DND-41 (cell line): ENCODE results near the gene LSM7.
A peak's percentile ranks its signal among the peaks of the same experiment; 100 is the strongest.

ENCODE experiments used
- ATAC-seq: fragments of 200-7000 bp; cut with Tn5 transposase; 3 replicates; pipeline ENCODE4 v1.9.1; 2021; ENCODE audit warnings: low read depth; ENCODE audit not compliant: insufficient read depth
- DNase-seq: peaks from one replicate; pipeline ENCODE4 v3.0.0-alpha.2; 2020
- H2AFZ ChIP-seq: 2 replicates; pipeline ENCODE4 v1.6.0; 2012; ENCODE audit warnings: low read depth, low read length
- H3K27ac ChIP-seq: 2 replicates; pipeline ENCODE4 v1.5.1; 2012; ENCODE audit warnings: low read length, inconsistent platforms
- H3K27me3 ChIP-seq: fragments of 200-600 bp; sonication (generic); 2 replicates; pipeline ENCODE4 v1.6.0; 2012; ENCODE audit warnings: low read length, mild to moderate bottlenecking, inconsistent platforms; ENCODE audit not compliant: insufficient read depth, poor library complexity
- H3K36me3 ChIP-seq: 2 replicates; pipeline ENCODE4 v1.5.1; 2012; ENCODE audit warnings: low read length, inconsistent platforms; ENCODE audit not compliant: insufficient read depth
- H3K4me1 ChIP-seq: 2 replicates; pipeline ENCODE4 v1.5.1; 2012; ENCODE audit warnings: mild to moderate bottlenecking, low read length; ENCODE audit not compliant: insufficient read depth
- H3K4me2 ChIP-seq: 2 replicates; pipeline ENCODE4 v1.6.0; 2012; ENCODE audit warnings: mild to moderate bottlenecking, moderate library complexity, low read length, inconsistent platforms; ENCODE audit not compliant: insufficient read depth
- H3K4me3 ChIP-seq, 2 experiments: fragments of 200-600 bp in 1 of 2; shearing (Covaris generic) in 1 of 2; 2 replicates each; pipeline ENCODE4 v1.5.1; 2012 to 2016; ENCODE audit warnings: inconsistent platforms in 2 of 2, low read length in 2 of 2, mild to moderate bottlenecking in 2 of 2, low read depth in 1 of 2, moderate library complexity in 1 of 2
- H3K79me2 ChIP-seq: 2 replicates; pipeline ENCODE4 v1.6.0; 2012; ENCODE audit warnings: low read length, inconsistent platforms; ENCODE audit not compliant: insufficient read depth
- H3K9ac ChIP-seq: 2 replicates; pipeline ENCODE4 v1.6.0; 2012; ENCODE audit warnings: low read depth, mild to moderate bottlenecking, inconsistent platforms, low read length, moderate library complexity
- H3K9me3 ChIP-seq: 2 replicates; pipeline ENCODE4 v1.5.1; 2012; ENCODE audit warnings: low read length, moderate library complexity, mild to moderate bottlenecking, inconsistent platforms; ENCODE audit not compliant: insufficient read depth, severe bottlenecking
- H4K20me1 ChIP-seq: 2 replicates; pipeline ENCODE4 v1.6.0; 2012; ENCODE audit warnings: low read length; ENCODE audit not compliant: insufficient read depth
- EZH2 ChIP-seq: IDR thresholded peaks from 3 replicates; pipeline ENCODE4 v1.6.1; 2012; ENCODE audit warnings: borderline replicate concordance, low read depth, mild to moderate bottlenecking, moderate library complexity, low read length, inconsistent platforms; ENCODE audit not compliant: severe bottlenecking
- TF ChIP-seq, protein P1 (sequence below): IDR thresholded peaks from 2 replicates; pipeline ENCODE4 v1.5.1; 2012; ENCODE audit warnings: borderline replicate concordance, low read length, moderate library complexity, mild to moderate bottlenecking; ENCODE audit not compliant: poor library complexity, severe bottlenecking; ENCODE audit errors: extremely low read depth

The LSM7 gene

DNA sequence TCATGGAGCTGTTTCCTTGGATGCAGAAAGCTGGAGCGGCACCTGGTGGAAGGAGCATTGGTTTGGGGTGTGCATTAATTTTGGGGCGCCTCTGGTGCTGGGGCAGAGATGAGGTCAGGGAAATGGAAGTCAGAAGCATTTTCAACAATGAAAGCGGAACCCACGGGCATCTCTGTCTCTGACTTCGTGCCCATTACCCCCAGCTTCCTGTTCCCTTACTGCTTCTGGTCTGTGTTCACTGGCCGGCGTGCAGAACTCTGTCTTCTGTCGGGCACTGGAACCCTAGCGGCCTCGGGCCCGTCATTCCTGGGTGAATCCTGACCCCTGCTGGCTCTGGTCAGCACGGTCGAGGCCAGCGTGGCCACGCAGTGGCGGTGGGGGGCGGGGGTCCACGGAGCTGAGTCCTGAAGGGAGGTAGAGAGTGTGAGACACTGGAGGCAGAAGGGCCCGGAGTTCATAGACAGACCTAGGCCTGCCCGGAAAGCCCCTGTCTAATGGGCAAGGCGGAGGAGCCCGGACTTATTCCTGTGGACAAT lies 12.5 kb downstream of the LSM7 start:
- no peak for ATAC-seq
- H3K4me2 ChIP-seq = no peak overlapping the region

DNA sequence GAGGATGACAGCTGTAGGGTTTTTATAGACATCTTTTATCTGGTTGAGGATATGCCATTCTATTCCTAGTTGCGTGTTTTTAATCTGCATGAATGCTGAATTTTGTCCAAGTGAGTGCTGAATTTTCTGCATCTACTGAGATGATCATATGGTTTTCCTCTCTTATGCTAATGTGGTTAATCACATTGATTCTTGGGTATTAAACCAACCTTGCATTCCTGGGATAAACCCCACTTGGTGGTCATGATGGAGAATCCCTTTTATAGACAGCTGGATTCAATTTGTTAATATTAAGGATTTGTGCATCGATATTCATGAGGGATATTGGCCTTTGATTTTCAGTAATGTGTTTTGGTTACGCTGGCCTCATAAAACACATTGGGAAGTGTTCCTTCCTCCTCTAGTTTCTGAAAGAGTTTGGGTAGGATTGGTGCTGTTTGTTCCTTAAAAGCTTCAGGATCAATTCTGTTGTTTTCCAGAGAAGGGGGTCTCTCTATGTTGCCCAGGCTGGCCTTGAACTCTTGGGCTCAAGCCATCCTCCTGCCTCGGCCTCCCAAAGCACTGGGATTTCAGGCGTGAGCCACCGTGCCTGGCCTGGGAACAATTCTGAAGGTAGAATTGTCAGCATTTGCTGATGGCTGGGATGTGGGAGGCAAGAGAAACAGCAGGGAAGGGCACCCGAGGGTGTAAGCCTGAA lies 13.1 kb downstream of the LSM7 start:
- no peak overlapping the region for H2AFZ ChIP-seq
- ATAC-seq = no peak
- no peak overlapping the region for H3K4me3 ChIP-seq
- no peak overlapping the region for H3K4me2 ChIP-seq
- H3K27ac ChIP-seq = no peak overlapping the region
- 0 out of 2 replicates have a peak, but pooled peaks cover 2% of the 10 kb centered on the region for H4K20me1 ChIP-seq
- no peaks in the 10 kb centered on the region for H3K36me3 ChIP-seq
- H3K9ac ChIP-seq = no peak overlapping the region
- TF ChIP-seq, protein P1, sequence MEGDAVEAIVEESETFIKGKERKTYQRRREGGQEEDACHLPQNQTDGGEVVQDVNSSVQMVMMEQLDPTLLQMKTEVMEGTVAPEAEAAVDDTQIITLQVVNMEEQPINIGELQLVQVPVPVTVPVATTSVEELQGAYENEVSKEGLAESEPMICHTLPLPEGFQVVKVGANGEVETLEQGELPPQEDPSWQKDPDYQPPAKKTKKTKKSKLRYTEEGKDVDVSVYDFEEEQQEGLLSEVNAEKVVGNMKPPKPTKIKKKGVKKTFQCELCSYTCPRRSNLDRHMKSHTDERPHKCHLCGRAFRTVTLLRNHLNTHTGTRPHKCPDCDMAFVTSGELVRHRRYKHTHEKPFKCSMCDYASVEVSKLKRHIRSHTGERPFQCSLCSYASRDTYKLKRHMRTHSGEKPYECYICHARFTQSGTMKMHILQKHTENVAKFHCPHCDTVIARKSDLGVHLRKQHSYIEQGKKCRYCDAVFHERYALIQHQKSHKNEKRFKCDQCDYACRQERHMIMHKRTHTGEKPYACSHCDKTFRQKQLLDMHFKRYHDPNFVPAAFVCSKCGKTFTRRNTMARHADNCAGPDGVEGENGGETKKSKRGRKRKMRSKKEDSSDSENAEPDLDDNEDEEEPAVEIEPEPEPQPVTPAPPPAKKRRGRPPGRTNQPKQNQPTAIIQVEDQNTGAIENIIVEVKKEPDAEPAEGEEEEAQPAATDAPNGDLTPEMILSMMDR = no peak
- TF ChIP-seq EZH2 = no peak
- H3K27me3 ChIP-seq = no peaks in the 10 kb centered on the region
- no peaks in the 10 kb centered on the region for H3K9me3 ChIP-seq
- no peak for DNase-seq
- no peaks in the 10 kb centered on the region for H3K79me2 ChIP-seq
- no peaks in the 10 kb centered on the region for H3K4me1 ChIP-seq

More for the DNA sequence above, 12.5 kb downstream of the LSM7 start:
- Histone ChIP-seq H3K4me1 (no peaks in the 10 kb centered on the region), H2AFZ (no peak overlapping the region), H4K20me1 (peaks cover 4% of the 10 kb centered on the region; the same call in 1 of the 2 replicates), H3K27me3 (no peaks in the 10 kb centered on the region), H3K27ac (no peak overlapping the region), H3K79me2 (no peaks in the 10 kb centered on the region), H3K36me3 (no peaks in the 10 kb centered on the region), H3K9me3 (no peaks in the 10 kb centered on the region), H3K4me3 (no peak overlapping the region), H3K9ac (no peak overlapping the region)
- TF ChIP-seq EZH2 = no peak
- TF ChIP-seq, protein P1 = peak; percentile 35
- DNase-seq = no peak

- Histone ChIP-seq H3K4me2 (no peak overlapping the region), H3K27me3 (no peaks in the 10 kb centered on the region), H3K27ac (no peak overlapping the region), H3K79me2 (no peaks in the 10 kb centered on the region), H3K36me3 (no peaks in the 10 kb centered on the region), H3K4me3 (no peak overlapping the region), H3K9ac (no peak overlapping the region), H3K9me3 (no peaks in the 10 kb centered on the region), H4K20me1 (no peaks in the 10 kb centered on the region), H2AFZ (no peak overlapping the region), H3K4me1 (no peaks in the 10 kb centered on the region)
- TF ChIP-seq, protein P1 = no peak
- TF ChIP-seq EZH2 = no peak
- no peak for DNase-seq
- no peak for ATAC-seq
Observed at GRCh38 chr19:2312820-2313501, 15.4 kb downstream of the LSM7 start.
